Measurements from ENCODE around the gene CEP83. TPM values are rescaled to one million over a fixed set of nuclear protein-coding genes. Genes with fewer than 3 reads are reported as not detected.

Gene CEP83
- polyA plus RNA-seq, 1 donor (not counting 4 experiments of a cell fraction or from before 2014, with no cell fraction given): 9.5 TPM

DNA sequence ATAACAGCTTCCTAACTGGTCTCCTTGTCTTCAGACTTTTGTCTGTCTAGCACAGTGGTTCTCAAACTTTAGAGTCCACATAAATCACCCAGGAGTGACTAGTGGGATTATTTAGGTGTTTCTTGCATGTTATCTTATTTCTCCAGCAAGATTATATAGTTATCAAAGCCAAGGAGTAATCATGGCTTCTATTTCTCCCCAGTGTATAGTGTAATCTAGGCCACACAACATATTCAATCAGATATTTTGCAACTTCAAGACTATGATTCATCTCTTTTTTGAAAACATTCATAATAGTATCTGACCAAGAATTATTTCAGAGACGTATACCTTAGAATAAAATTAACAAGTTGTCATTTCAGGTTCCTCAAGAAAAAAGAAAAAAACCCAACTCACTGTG lies 131.9 kb downstream of the CEP83 start:
- no peaks in the 10 kb centered on the region for H3K27me3 ChIP-seq (ENCODE audit: control insufficient read depth, extremely low read depth, insufficient read depth, low read length)
- H2AFZ ChIP-seq (ENCODE audit: control insufficient read depth, low read length): no peak overlapping the region
- DNase-seq (ENCODE audit: low read depth, low spot score) (no peak), FAIRE-seq (no peak)
- H3K4me3 ChIP-seq (ENCODE audit: control insufficient read depth in 2 of 3, extremely low read depth in 1 of 3, insufficient read depth in 2 of 3, low read depth in 1 of 3, low read length in 3 of 3): no peak overlapping the region
- no peak overlapping the region for H3K9ac ChIP-seq (ENCODE audit: control insufficient read depth, extremely low read depth, insufficient read depth, low read length)
- dilution Hi-C loops (cut with MboI; ENCODE audit: extremely low pct_ligation_motif_present, low sequenced_read_pairs): no loop called here
- no peaks in the 10 kb centered on the region for H4K20me1 ChIP-seq (ENCODE audit: control insufficient read depth, extremely low read depth, insufficient read depth, low read length)
- H3K9me3 ChIP-seq (ENCODE audit: control insufficient read depth, low read depth, low read length): no peaks in the 10 kb centered on the region
- peaks cover 4% of the 10 kb centered on the region in 2 experiments for H3K36me3 ChIP-seq (ENCODE audit: control insufficient read depth in 2 of 2, extremely low read depth in 1 of 2, insufficient read depth in 2 of 2, low read length in 2 of 2)
- H3K79me2 ChIP-seq (ENCODE audit: control insufficient read depth, insufficient read depth, low read length): no peaks in the 10 kb centered on the region
- no peaks in the 10 kb centered on the region for H3K9me1 ChIP-seq (ENCODE audit: control insufficient read depth, extremely low read depth, insufficient read depth, low read length)
- H3K4me2 ChIP-seq (ENCODE audit: control insufficient read depth, extremely low read depth, insufficient read depth, low read depth, low read length): no peak overlapping the region
- H3K4me1 ChIP-seq (ENCODE audit: control insufficient read depth, extremely low read depth, insufficient read depth, low read length): no peaks in the 10 kb centered on the region
- no peak for TF ChIP-seq EZH2 (IDR thresholded peaks at IDR 0.05; ENCODE audit: low read length)
- TF ChIP-seq, protein P1, sequence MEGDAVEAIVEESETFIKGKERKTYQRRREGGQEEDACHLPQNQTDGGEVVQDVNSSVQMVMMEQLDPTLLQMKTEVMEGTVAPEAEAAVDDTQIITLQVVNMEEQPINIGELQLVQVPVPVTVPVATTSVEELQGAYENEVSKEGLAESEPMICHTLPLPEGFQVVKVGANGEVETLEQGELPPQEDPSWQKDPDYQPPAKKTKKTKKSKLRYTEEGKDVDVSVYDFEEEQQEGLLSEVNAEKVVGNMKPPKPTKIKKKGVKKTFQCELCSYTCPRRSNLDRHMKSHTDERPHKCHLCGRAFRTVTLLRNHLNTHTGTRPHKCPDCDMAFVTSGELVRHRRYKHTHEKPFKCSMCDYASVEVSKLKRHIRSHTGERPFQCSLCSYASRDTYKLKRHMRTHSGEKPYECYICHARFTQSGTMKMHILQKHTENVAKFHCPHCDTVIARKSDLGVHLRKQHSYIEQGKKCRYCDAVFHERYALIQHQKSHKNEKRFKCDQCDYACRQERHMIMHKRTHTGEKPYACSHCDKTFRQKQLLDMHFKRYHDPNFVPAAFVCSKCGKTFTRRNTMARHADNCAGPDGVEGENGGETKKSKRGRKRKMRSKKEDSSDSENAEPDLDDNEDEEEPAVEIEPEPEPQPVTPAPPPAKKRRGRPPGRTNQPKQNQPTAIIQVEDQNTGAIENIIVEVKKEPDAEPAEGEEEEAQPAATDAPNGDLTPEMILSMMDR (optimal IDR thresholded peaks at IDR 0.05 in 1 of 3, IDR thresholded peaks at IDR 0.05 in 1 of 3, conservative IDR thresholded peaks at IDR 0.05 in 1 of 3; ENCODE audit: extremely low read depth in 1 of 3, insufficient read depth in 2 of 3, low read length in 3 of 3): no peak
- H3K27ac ChIP-seq (ENCODE audit: control insufficient read depth, insufficient read depth, low read length): no peak overlapping the region

DNA sequence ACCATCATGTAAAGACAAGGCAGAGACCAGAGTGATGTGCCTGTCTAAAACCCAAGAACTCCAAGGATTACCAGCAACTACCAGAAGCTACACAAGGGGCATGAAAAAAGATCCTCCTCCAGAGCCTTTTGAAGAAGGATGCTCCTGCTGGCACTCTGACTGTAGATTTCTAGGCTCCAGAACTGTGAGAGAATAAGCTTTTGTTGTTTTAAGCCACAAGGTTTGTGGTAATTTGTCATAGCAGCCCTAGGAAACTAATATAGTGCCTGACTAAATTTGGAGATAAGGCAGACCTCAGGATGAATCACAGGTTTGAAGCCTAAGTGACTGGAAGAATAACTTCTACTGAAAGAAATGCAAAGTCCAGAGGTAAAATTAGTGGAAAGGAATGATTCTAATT lies 132.9 kb downstream of the CEP83 start:
- Histone ChIP-seq H3K9me1 (ENCODE audit: control insufficient read depth, extremely low read depth, insufficient read depth, low read length) (no peaks in the 10 kb centered on the region), H3K9ac (ENCODE audit: control insufficient read depth, extremely low read depth, insufficient read depth, low read length) (no peak overlapping the region), H3K4me3 (ENCODE audit: control insufficient read depth in 2 of 3, extremely low read depth in 1 of 3, insufficient read depth in 2 of 3, low read depth in 1 of 3, low read length in 3 of 3) (no peak overlapping the region), H3K27me3 (ENCODE audit: control insufficient read depth, extremely low read depth, insufficient read depth, low read length) (no peaks in the 10 kb centered on the region), H3K9me3 (ENCODE audit: control insufficient read depth, low read depth, low read length) (no peaks in the 10 kb centered on the region), H3K79me2 (ENCODE audit: control insufficient read depth, insufficient read depth, low read length) (no peaks in the 10 kb centered on the region), H3K4me1 (ENCODE audit: control insufficient read depth, extremely low read depth, insufficient read depth, low read length) (no peaks in the 10 kb centered on the region), H3K27ac (ENCODE audit: control insufficient read depth, insufficient read depth, low read length) (no peak overlapping the region), H4K20me1 (ENCODE audit: control insufficient read depth, extremely low read depth, insufficient read depth, low read length) (no peaks in the 10 kb centered on the region), H2AFZ (ENCODE audit: control insufficient read depth, low read length) (no peak overlapping the region), H3K4me2 (ENCODE audit: control insufficient read depth, extremely low read depth, insufficient read depth, low read depth, low read length) (no peak overlapping the region), H3K36me3 (ENCODE audit: control insufficient read depth in 2 of 2, extremely low read depth in 1 of 2, insufficient read depth in 2 of 2, low read length in 2 of 2) (peaks cover 4% of the 10 kb centered on the region in 2 experiments)
- DNase-seq (ENCODE audit: low read depth, low spot score) (no peak), FAIRE-seq (peak; percentile 56)
- TF ChIP-seq, protein P1 (optimal IDR thresholded peaks at IDR 0.05 in 1 of 3, IDR thresholded peaks at IDR 0.05 in 1 of 3, conservative IDR thresholded peaks at IDR 0.05 in 1 of 3; ENCODE audit: extremely low read depth in 1 of 3, insufficient read depth in 2 of 3, low read length in 3 of 3): no peak
- no peak for TF ChIP-seq EZH2 (IDR thresholded peaks at IDR 0.05; ENCODE audit: low read length)
- dilution Hi-C loops (cut with MboI; ENCODE audit: extremely low pct_ligation_motif_present, low sequenced_read_pairs): no loop called here
